NOMO-1 treated with DMSO at 0.1 percent for 48 hours (cell line): ENCODE data around the gene USP48.
"Not testable (repeated sequence)": the region's sequence is repeated elsewhere in the genome, so short reads cannot be mapped to it uniquely, and the experiment has no call there.

ENCODE experiments used
- DNase-seq: peaks from one replicate; lab custom pipeline; 2025; ENCODE audit not compliant: unreplicated experiment; lab: John Stamatoyannopoulos, UW

Gene USP48

DNA sequence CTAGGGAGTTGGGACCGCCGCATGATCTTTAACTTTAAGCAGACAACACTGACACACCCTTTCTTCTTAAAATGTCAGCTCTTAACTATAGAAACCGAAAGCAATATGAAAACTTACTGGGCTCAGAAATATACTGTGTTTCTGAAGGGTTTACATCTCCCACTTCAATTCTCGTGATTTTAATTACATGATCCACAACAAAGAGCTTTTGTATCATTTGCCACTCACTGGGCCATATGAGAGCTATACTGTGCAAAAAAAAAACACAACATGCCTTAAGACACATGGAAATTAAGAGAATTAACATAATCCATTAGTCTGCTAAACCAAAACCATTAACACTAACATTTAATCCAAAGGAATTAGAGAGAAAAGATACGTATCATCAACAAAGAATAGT lies 78.8 kb downstream of the USP48 start:
- no peak for DNase-seq

DNA sequence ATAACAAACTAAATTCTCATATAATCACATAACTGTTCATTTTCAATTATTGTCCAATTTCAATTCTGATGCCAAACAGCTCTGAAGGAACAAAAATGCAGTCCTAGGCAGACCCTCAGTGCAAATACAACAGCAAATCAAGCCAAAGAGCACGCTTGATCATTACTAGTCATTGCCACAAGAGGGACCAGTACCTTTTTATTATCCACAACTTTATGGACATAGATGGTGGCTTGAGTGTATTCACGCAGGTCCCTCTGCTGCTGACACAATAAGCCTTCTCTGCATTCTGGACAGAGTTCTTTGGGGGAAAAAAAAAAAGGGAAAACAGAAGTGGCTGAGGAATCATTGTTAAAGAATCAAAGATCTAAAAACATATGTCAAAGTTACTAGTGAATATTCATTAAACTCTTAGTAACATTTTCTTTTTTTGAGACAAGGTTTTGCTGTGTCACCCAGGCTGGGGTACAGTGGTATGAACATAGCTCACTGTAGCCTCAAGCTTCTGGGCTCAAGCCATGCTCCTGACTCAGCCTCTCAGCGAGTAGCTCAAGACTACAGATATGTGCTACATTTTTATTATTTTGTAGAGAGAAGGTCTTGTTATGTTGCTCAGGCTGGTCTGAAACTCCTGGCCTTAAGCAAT lies 79.5 kb downstream of the USP48 start:
- peak; percentile 11 for DNase-seq

DNA sequence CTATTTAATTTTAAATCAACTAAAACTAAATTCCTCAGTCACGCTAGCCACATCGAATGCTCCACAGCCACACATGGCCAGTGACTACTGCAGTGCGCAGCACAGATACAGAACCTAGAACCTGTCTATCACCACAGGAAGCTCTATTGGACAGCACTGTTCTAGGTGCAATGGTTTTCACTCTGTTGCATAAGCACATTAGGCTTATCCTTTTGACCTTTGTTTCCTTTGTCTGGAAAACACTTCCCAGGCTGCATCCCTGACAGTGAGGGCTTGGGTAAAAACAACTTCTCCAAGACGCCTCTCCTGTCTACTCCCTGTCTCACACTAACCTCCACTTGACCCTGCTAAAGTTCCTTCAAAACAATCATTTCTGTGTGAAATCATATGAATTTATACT lies 80.2 kb downstream of the USP48 start:
- no peak for DNase-seq

DNA sequence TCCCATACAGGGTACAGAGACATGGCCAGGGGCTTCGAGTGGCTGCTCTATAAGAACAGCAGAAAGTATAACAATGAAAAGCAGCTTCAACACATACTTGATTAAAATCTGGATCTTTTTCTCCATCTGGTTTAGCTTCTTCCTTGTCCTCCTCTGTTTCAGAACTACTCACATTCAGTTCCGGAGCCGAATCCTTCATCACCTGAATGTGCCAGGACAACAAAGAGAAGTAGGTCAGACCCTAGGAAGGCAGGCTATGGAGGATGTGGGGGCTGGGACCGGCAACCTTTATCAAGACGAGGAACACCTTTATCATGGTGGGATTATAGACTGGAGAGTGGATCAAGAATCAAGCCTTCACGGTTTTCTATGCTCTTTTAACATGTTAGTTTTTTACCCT lies 81.5 kb downstream of the USP48 start:
- DNase-seq: no peak

DNA sequence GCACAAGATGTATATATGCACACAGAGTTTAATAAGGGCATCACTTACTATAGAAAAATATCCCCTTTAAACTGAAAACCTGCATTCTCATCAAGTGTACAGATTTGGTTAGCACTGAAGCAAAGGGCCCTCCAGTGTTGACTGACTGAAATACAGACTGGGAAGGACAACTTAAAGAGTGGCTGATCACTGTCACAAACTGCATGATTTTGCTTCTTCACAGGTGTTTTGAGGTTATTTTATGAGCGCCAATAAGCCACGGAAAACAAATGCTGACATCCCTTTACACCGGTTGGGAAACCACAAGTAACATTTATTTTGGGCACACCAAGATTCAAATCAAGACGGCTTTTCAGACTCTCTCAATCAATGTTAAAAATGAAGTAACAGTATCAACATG lies 82.9 kb downstream of the USP48 start:
- DNase-seq: no peak

DNA sequence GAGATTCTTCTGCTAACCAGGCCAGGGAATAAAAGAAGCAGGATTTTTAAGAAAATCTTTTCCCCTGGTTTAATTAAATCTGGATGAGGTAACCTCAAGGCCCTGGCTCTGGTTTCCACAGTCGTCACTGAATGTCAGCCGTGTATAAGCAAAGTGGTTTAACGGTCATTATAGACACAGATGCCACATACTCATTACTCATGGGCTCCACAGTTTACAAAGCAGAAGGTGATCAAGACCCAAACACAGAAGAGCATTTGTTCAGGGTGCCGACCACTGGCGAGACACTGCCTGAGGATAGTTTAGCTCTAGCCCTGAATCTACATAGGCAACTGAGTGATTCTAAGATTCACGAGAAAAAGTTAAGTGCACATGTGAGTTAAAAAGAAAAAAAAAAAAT lies 86.0 kb downstream of the USP48 start:
- DNase-seq: peak; percentile 51

DNA sequence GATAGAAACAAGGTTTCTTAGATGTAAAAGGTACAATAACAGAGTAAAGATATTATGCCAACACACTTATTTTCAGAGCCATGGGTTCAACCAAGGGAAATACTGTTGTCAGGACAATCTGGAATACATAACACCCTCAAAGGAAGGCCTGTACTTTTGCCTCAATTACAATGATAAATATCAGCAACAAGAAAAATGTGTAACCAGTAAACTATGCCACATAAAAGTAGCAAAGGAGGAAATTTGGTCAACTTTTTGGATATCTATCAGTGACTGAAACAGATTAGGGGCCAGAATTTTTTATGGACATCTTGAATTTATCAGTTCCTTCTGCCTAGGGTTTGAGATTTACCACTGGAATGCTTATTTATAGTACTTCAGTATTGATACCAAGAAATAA lies 89.2 kb downstream of the USP48 start:
- DNase-seq: no peak

DNA sequence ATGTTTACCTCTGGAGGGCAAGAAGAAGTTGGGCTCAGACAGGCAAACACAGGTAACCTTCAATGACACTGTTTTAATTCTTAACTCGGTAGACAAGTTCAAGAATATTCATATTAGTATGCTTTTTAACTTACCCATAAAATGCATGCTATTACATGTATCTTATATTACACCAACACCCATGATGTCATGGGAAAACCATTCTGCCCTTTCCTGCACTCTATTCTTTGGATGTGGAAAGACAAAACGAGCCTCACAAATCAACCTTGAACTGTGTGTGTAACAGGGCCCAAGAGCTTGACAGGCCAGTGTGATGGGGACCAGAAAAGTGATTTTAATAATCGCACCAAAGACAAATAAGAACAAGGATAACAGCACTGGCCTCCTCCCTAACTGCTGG lies 91.2 kb downstream of the USP48 start:
- no peak for DNase-seq

DNA sequence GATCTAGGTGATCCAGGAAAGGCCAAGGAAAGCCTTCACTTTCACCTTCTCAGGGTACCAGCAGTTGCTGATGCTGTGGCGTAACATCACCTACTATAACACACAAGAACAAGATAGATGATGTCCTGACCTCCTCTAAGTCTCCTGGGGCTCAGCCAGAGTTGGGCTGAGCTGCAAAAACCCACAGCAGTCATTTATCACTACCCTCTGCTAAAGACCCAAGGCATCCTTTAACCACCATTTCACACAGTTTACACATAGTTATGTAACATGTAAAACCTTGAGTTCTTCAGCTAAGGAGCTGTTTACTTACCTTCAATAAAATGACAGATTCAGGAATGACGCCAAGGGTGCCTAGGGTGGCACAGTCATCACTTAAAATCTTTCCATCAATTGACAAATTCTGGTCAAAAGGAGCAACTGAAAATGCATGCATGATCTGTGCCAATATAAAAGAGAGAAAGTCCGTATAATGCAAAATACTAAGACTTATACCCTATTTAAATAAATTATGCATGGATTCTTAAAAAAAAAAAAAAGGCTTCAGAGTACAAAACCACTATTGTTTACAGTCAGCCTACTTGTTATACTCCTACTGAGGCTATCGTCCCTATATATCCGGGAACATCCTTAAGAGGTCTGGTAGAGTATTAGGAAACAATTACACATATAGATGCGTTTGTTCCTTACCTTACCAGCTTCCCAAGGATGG lies 93.1 kb downstream of the USP48 start:
- DNase-seq: no peak

DNA sequence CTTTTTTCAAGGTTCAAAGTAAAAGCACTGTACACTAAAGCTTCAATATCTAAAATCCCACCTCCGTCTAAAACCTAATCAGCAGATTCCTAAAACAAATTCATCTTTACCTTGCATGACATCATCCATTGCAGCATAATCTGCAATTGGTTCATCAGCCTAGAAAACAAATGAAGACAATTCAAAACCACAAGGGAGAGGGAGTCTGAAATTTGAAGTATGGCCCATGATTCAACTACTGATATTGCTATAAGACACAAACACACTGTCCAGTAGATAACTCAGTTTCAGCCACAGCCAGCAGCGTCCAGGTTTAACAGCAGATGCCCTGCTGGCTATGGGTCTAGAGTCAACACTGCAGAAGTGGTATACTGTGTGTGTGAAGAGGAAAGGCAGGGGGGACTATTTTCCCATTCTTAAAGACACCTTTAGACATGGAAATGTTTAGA lies 95.8 kb downstream of the USP48 start:
- DNase-seq: no peak

DNA sequence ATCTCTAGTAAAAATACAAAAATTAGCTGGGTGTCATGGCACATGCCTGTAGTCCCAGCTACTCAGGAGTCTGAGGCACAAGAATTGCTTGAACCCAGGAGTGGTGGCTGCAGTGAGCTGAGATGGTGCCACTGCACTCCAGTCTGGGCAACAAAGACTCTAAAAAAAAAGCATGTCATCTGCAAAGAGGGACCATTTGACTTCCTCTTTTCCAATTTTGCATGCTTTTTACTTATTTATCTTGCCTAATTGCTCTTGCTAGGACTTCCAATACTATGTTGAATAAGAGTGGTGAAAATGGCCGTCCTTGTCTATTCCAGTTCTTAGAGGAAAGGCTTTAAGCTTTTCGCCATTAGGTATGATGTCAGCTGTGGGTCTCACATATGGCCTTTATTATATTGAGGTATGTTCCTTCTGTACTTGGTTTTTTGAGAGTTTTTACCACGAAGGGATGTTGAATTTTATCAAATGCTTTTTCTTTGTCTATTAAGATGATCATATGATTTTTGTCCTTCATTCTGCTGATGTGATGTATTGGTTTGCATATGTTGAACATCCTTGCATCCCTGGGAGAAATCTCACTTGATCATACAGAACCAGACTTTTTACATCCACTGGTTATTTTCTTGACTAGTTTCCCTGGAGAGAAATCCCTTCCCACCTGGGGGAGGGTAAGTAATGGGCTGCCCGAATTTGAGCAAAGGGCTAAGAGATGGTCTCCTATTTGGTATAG lies 96.8 kb downstream of the USP48 start:
- peak; percentile 21 for DNase-seq

DNA sequence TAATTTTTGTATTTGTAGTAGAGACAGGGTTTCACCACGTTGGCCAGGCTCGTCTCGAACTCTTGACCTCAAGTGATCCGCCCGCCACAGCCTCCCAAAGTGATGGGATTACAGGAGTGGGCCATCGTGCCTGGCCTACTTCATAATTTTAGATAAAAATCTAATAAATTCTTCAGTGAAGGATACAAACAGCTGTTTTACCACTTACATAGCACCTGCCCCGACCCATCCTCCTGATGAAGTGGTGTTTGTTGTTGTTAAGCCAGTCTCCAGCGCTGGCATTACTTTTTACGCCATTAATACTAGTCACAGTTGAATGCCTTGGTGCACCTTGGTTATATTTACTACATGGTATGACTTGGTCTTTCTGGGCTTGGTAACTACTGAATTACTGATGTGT lies 101.5 kb downstream of the USP48 start:
- no peak for DNase-seq

DNA sequence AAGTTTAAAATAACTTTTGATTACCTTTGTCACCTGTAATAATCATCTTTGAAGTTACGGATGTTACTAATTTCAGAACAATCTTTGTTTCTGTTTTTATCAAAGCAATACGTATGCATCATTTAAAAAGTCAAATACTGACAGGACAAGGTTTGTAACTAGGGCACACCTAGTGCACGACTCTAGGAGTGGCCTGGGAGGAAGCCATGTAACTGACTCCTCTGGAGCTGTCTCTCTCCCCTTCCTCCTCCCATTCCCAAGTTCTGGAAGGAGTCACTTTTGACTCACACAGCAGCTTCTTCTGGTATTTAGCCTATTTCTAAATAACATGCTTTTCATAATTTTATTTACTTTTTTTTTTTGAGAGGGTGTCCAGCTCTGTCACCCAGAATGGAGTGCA lies 102.0 kb downstream of the USP48 start:
- no peak for DNase-seq

DNA sequence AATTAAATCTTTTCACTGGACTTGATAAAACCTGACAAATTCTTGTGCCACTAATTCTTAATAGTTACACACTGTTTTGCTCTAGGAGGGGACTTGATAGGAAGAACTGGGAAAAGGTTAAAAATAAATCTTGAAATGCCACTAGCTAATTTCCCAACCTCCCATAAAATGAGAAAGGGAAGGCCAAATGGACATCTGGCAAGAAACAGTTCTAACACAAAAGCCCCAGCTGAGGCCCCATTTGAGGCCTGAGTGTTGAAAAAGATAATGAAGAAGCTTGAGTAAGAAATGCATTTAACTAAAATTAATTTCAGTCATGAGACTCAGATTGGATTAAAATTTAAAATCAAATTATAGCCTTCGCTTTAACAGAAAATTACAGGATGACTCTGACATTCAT lies 102.6 kb downstream of the USP48 start:
- no peak for DNase-seq

DNA sequence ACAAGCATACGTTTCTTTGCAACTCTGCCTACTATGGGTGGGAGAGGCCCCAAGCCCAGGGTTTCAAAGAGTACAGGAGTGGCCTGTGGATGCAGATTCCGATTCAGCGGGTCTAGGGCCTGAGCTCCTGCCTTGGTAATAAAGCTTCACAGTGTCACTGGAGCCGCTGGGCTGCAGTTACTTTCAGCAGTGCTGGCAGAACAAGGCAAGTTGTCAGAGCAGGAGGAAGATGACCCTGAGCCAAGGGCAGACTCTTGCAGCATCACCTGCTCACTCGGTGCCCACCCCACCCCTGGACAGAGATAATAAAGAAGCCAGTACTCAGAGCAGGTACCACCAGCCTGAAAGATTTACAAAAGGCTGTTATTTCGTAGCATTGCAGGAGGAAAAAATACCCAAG lies 105.8 kb downstream of the USP48 start:
- DNase-seq: no peak

DNA sequence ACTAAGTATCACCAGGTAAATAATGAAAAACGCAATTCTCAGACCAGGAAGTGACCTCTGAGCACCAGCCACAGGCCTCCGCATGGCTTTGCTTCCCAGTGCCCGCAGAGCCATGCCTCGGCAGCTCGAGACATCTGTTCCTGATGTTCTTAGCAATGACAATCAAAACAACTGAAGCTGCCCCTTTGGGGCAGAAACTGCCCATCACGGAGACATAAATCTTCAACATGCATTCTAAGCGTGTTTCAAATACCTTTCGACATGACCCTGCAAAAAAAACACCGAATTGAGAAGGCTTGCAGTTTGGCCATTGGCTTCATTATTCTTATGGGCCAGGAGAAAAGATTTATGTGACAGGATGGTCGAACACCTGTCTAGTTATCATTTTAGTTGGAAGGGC lies 108.0 kb downstream of the USP48 start:
- no peak for DNase-seq

DNA sequence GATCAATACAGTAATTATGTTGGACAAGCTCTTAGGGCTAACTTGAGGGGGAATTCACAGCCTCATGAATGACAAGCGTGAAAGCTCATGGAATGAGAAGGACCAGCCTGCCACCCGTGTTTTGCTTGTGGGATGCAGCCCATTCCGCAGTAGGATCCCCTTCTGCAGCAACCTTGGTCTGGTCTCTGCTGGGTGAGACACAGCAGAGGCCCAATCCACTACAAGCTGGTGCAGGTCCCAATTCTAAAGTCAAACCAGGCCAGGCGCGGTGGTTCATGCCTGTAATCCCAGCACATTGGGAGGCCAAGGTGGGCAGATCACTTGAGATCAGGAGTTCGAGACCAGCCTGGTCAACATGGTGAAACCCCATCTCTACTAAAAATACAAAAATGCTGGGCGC lies 109.1 kb downstream of the USP48 start:
- not testable (repeated sequence) for DNase-seq

DNA sequence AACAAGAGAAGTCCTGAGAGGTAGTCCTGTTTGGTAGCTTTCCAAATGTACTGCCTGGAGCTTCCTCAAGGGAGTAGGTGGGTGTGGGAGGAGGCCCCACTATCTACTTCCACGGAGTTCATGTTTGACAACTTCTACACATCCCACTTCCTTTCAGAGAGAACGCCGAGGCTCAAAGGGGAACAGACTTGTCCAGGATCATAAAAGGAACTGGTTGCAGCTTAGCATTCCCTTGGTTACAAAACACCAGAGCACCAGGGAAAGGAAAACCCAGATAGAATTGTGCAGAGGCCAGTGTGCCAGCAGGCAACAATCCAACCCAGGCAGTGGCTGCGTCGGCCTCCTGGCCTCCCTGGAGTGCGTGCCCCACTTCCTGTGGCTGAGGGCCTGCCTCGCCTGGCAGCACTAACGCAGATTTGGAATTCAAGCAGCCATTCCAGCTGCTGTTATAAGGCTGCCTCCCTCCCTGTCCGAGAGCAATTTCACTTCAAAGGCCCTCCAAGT lies 109.6 kb downstream of the USP48 start:
- peak; percentile 25 for DNase-seq

DNA sequence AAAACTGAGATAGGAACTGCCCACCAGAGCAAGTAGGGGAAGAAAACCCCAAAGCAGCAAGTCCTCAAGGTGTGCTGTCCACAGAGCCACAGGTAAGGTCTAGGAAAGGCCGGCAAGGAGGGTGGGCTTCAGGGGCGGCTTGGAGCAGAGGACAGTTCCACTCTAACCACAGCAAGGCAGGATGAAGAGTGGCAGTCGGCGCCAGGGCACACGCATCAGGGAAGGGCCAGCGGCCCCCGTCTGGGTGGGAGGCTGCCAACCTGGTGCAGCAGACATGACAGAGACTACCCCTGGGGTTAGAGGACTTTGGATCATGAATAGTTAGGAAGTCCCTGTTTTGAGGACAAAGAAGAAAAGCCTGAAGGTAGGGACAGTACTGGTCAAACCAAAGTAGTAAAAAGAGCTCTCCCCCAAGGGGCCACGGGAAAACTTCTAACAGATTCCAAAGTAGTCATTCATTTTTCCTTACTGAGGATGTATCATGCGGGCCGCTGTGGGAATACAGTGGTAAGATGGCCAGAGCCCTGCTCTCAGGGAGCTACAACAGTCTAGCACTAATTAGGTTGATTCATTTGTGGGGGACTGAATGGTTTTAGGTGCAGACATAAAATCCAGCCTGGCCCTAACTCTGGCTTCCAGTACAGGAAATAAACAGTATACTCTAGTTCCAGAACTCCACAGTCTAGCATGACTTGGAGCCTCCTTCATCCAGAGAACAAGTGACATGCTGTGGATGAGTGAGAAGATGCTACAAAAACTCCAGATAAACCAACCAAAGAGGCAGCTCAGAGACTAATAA lies 110.3 kb downstream of the USP48 start:
- no peak for DNase-seq

DNA sequence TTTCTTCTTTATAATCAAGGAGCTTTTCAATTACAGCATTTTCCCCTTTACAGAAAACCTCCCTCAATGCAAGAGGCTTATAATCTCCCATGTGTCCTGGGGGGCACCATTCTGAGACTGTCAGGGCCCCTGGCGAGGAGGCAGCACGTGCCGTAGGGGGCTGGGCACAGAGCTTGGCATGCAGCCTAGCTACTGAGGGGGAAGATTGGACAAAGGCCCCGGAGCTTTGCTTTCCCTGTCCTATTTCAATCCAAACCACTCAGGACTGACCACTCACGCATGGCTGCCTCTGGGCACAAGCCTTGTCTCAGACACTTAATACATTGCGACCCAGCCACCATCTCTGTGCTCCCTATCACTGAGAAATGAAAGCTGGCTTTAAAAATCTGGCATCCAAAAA lies 111.0 kb downstream of the USP48 start:
- no peak for DNase-seq
